HEK293 (cell line): ENCODE data around the gene IQCH.

Experiments
- FEZF1 ChIP-seq: fragments of 450-650 bp; formaldehyde crosslinking; IDR thresholded peaks from 2 replicates; pipeline ENCODE4 v1.5.1; 2016; ENCODE audit warnings: missing biosample characterization, missing genetic modification characterization
- KLF7 ChIP-seq: fragments of 450-650 bp; formaldehyde crosslinking; IDR thresholded peaks from 2 replicates; pipeline ENCODE4 v1.5.1; 2016; ENCODE audit warnings: missing biosample characterization, missing genetic modification characterization, borderline replicate concordance
- PRDM2 ChIP-seq: fragments of 450-650 bp; formaldehyde crosslinking; IDR thresholded peaks from 2 replicates; pipeline ENCODE4 v1.5.1; 2016; ENCODE audit warnings: missing biosample characterization, missing genetic modification characterization, borderline replicate concordance
- PRDM4 ChIP-seq: fragments of 450-650 bp; formaldehyde crosslinking; IDR thresholded peaks from 2 replicates; pipeline ENCODE4 v1.5.1; 2017; ENCODE audit warnings: missing biosample characterization, missing genetic modification characterization
- REPIN1 ChIP-seq: fragments of 450-650 bp; formaldehyde crosslinking; IDR thresholded peaks from 2 replicates; pipeline ENCODE4 v1.5.1; 2017; ENCODE audit warnings: missing biosample characterization, missing genetic modification characterization, low read depth
- ZNF138 ChIP-seq: fragments of 450-650 bp; formaldehyde crosslinking; IDR thresholded peaks from 2 replicates; pipeline ENCODE4 v1.5.1; 2016; ENCODE audit warnings: missing biosample characterization, missing genetic modification characterization, borderline replicate concordance
- ZNF174 ChIP-seq: fragments of 450-650 bp; formaldehyde crosslinking; IDR thresholded peaks from 2 replicates; pipeline ENCODE4 v1.5.0; 2017; ENCODE audit warnings: missing biosample characterization, mild to moderate bottlenecking, missing genetic modification characterization
- ZNF24 ChIP-seq: fragments of 450-650 bp; formaldehyde crosslinking; IDR thresholded peaks from 2 replicates; pipeline ENCODE4 v1.5.1; 2016; ENCODE audit warnings: missing biosample characterization, missing genetic modification characterization
- ZNF394 ChIP-seq: fragments of 450-650 bp; formaldehyde crosslinking; IDR thresholded peaks from 2 replicates; pipeline ENCODE4 v1.5.1; 2016; ENCODE audit warnings: missing biosample characterization, missing genetic modification characterization, mild to moderate bottlenecking, moderate library complexity, borderline replicate concordance
- ZNF426 ChIP-seq: fragments of 450-650 bp; formaldehyde crosslinking; IDR thresholded peaks from 2 replicates; pipeline ENCODE4 v1.5.1; 2017; ENCODE audit warnings: missing biosample characterization, missing genetic modification characterization, mild to moderate bottlenecking, inconsistent platforms, moderate library complexity
- ZNF449 ChIP-seq: fragments of 450-650 bp; formaldehyde crosslinking; IDR thresholded peaks from 2 replicates; pipeline ENCODE4 v1.5.1; 2017; ENCODE audit warnings: missing biosample characterization, mild to moderate bottlenecking, missing genetic modification characterization, moderate library complexity
- ZNF621 ChIP-seq: fragments of 450-650 bp; formaldehyde crosslinking; IDR thresholded peaks from 2 replicates; pipeline ENCODE4 v1.5.1; 2017; ENCODE audit warnings: missing biosample characterization, missing genetic modification characterization
- ZNF658 ChIP-seq: fragments of 450-650 bp; formaldehyde crosslinking; IDR thresholded peaks from 2 replicates; pipeline ENCODE4; 2016; ENCODE audit warnings: missing biosample characterization, missing genetic modification characterization
- ZNF692 ChIP-seq: fragments of 450-650 bp; formaldehyde crosslinking; IDR thresholded peaks from 2 replicates; pipeline ENCODE4 v1.5.1; 2016; ENCODE audit warnings: missing biosample characterization, missing genetic modification characterization
- ZNF843 ChIP-seq: fragments of 450-650 bp; formaldehyde crosslinking; IDR thresholded peaks from 2 replicates; pipeline ENCODE4 v1.5.1; 2016; ENCODE audit warnings: missing biosample characterization, missing genetic modification characterization
- ZSCAN23 ChIP-seq: fragments of 450-650 bp; formaldehyde crosslinking; IDR thresholded peaks from 2 replicates; pipeline ENCODE4 v1.5.1; 2016; ENCODE audit warnings: missing biosample characterization, missing genetic modification characterization
- ZXDB ChIP-seq: fragments of 450-650 bp; formaldehyde crosslinking; IDR thresholded peaks from 2 replicates; pipeline ENCODE4 v1.5.1; 2016; ENCODE audit warnings: missing biosample characterization, missing genetic modification characterization
- TF ChIP-seq, protein P1 (sequence below): fragments of 450-650 bp; formaldehyde crosslinking; IDR thresholded peaks from 2 replicates; pipeline ENCODE4 v1.5.1; 2016; ENCODE audit warnings: missing biosample characterization, missing genetic modification characterization
- TF ChIP-seq, protein P2 (sequence below): fragments of 450-650 bp; formaldehyde crosslinking; IDR thresholded peaks from 2 replicates; pipeline ENCODE4 v1.5.1; 2017; ENCODE audit warnings: missing biosample characterization, missing genetic modification characterization

IQCH gene

DNA sequence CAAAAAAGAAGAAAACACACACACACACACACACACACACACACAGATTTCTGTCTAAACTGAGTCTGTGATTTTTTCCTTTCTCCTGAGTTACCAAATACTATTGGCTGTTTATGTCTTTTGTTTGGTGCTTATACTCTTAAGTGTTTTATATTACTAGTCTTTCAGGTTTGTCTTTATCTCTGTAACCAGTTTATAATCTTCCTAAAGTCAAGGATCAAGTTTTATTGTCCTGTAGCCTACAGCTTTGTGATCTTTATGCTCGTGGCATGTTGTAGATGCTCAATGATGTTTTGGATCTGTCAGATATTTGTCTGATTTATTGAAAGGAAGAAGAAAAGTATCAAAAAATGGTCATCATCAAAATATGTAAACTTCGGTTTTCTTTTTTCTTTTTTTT is 292.5 kb downstream of the IQCH start (continued):
- TF ChIP-seq ZNF138 (no peak), ZNF449 (tag by site-specific recombination) (no peak), ZNF843 (no peak), FEZF1 (peak; percentile 32; the same call in 1 of the 2 replicates), ZXDB (no peak), REPIN1 (no peak), ZNF24 (tag by site-specific recombination) (no peak), ZNF426 (tag by site-specific recombination) (no peak), ZNF621 (no peak), ZNF394 (tag by site-specific recombination) (no peak), PRDM4 (tag by site-specific recombination) (no peak), PRDM2 (tag by site-specific recombination) (no peak), ZNF658 (no peak), ZNF692 (tag by site-specific recombination) (no peak), ZNF174 (tag by site-specific recombination) (no peak), ZSCAN23 (tag by site-specific recombination) (no peak), KLF7 (tag by site-specific recombination) (no peak)
- TF ChIP-seq, protein P1, sequence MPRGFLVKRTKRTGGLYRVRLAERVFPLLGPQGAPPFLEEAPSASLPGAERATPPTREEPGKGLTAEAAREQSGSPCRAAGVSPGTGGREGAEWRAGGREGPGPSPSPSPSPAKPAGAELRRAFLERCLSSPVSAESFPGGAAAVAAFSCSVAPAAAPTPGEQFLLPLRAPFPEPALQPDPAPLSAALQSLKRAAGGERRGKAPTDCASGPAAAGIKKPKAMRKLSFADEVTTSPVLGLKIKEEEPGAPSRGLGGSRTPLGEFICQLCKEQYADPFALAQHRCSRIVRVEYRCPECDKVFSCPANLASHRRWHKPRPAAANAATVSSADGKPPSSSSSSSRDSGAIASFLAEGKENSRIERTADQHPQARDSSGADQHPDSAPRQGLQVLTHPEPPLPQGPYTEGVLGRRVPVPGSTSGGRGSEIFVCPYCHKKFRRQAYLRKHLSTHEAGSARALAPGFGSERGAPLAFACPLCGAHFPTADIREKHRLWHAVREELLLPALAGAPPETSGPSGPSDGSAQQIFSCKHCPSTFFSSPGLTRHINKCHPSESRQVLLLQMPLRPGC (tag by site-specific recombination), result no peak
- TF ChIP-seq, protein P2, sequence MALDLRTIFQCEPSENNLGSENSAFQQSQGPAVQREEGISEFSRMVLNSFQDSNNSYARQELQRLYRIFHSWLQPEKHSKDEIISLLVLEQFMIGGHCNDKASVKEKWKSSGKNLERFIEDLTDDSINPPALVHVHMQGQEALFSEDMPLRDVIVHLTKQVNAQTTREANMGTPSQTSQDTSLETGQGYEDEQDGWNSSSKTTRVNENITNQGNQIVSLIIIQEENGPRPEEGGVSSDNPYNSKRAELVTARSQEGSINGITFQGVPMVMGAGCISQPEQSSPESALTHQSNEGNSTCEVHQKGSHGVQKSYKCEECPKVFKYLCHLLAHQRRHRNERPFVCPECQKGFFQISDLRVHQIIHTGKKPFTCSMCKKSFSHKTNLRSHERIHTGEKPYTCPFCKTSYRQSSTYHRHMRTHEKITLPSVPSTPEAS (tag by site-specific recombination), result 0 out of 2 replicates have a peak, but pooled peaks have one; percentile 33
